Progenitor cell of endocrine pancreas (in vitro differentiated cells): ENCODE data around the gene KHDC3L. TPM values are rescaled to one million over a fixed set of nuclear protein-coding genes. Genes with fewer than 3 reads are reported as not detected.

ENCODE experiments used
- DNase-seq: peaks from one replicate; pipeline ENCODE4 v3.0.0; 2021; ENCODE audit warnings: low spot score; ENCODE audit not compliant: unreplicated experiment
- H3K27ac Mint-ChIP-seq: 2 replicates; pipeline ENCODE4 v1.8.0; 2021; ENCODE audit warnings: mild to moderate bottlenecking, moderate library complexity, mixed read lengths
- H3K27me3 Mint-ChIP-seq: 2 replicates; pipeline ENCODE4 v1.8.0; 2021; ENCODE audit warnings: mixed read lengths
- H3K36me3 Mint-ChIP-seq: 2 replicates; pipeline ENCODE4 v1.8.0; 2022; ENCODE audit warnings: mixed read lengths; ENCODE audit not compliant: insufficient read depth
- H3K4me1 Mint-ChIP-seq: 2 replicates; pipeline ENCODE4 v1.8.0; 2021; ENCODE audit warnings: low read depth, mixed read lengths
- H3K4me3 Mint-ChIP-seq: 2 replicates; pipeline ENCODE4 v1.8.0; 2021; ENCODE audit warnings: low read depth, mild to moderate bottlenecking, moderate library complexity, mixed read lengths
- H3K9me3 Mint-ChIP-seq: 2 replicates; pipeline ENCODE4 v1.8.0; 2021; ENCODE audit warnings: low read depth, mixed read lengths
- total RNA-seq: library from RNA; stranded (reverse); gene quantifications from 2 replicates; pipeline ENCODE4 v1.2.1, GENCODE V29; 2021
- TF ChIP-seq, protein P1 (sequence below): fragments of 200-600 bp; sonication (generic); IDR thresholded peaks from one replicate; pipeline ENCODE4 v1.5.0; 2021; ENCODE audit warnings: antibody characterized with exemption, mild to moderate bottlenecking; ENCODE audit not compliant: unreplicated experiment

Gene KHDC3L
- total RNA-seq, 1 donor from 2014 or later: not detected

- TF ChIP-seq, protein P1, sequence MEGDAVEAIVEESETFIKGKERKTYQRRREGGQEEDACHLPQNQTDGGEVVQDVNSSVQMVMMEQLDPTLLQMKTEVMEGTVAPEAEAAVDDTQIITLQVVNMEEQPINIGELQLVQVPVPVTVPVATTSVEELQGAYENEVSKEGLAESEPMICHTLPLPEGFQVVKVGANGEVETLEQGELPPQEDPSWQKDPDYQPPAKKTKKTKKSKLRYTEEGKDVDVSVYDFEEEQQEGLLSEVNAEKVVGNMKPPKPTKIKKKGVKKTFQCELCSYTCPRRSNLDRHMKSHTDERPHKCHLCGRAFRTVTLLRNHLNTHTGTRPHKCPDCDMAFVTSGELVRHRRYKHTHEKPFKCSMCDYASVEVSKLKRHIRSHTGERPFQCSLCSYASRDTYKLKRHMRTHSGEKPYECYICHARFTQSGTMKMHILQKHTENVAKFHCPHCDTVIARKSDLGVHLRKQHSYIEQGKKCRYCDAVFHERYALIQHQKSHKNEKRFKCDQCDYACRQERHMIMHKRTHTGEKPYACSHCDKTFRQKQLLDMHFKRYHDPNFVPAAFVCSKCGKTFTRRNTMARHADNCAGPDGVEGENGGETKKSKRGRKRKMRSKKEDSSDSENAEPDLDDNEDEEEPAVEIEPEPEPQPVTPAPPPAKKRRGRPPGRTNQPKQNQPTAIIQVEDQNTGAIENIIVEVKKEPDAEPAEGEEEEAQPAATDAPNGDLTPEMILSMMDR: no peak
- H3K27ac Mint-ChIP-seq: no peak overlapping the region
- no peaks in the 10 kb centered on the region for H3K36me3 Mint-ChIP-seq
- H3K9me3 Mint-ChIP-seq: peaks cover 5% of the 10 kb centered on the region
- DNase-seq: no peak
- peaks cover 4% of the 10 kb centered on the region for H3K27me3 Mint-ChIP-seq
- H3K4me1 Mint-ChIP-seq: no peaks in the 10 kb centered on the region
- no peak overlapping the region for H3K4me3 Mint-ChIP-seq
These were observed 6.7 kb downstream of the KHDC3L start for GRCh38 chr6:73369157-73369556.

DNA sequence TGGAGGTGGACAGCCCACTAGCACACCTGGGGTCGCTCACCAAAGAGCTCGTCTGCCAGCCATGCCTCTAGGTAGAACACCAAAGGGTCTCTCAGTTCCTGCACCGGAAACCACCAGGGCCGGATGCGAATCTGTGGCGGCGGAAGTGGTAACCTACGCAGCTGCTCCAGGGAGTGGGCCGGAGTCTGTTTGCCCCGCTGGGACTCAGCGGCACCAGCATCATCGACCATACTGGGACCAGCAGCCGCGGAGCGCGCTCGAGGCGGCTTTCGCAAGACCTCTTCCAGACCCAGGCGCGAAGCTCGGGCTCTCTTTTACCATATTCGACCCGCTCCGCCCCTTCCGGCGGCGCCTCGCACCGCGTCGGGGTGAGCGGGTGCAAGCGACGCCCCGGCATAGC, 7.1 kb downstream of the KHDC3L start, which contains the start of gene OOEP:
OOEP (minus strand) TSS at position 335 of the 400 bp plus-strand sequence; CDS start at position 230, 105 bp downstream.
- Mint-ChIP-seq H3K36me3 (no peaks in the 10 kb centered on the region), H3K4me3 (no peak within 1 kb of the TSS), H3K4me1 (no peaks in the 10 kb centered on the region), H3K27me3 (peaks cover 4% of the 10 kb centered on the region), H3K9me3 (peaks cover 5% of the 10 kb centered on the region), H3K27ac (no peak within 1 kb of the TSS)
- TF ChIP-seq, protein P1: no peak
- DNase-seq: no peak

GRCh38 chr6:73371984-73372383, 9.5 kb downstream of the KHDC3L start:
- Mint-ChIP-seq H3K27ac (no peak overlapping the region), H3K27me3 (peaks cover 4% of the 10 kb centered on the region), H3K4me1 (no peaks in the 10 kb centered on the region), H3K36me3 (no peaks in the 10 kb centered on the region), H3K9me3 (peaks cover 5% of the 10 kb centered on the region), H3K4me3 (no peak overlapping the region)
- TF ChIP-seq, protein P1: no peak
- DNase-seq: no peak

- TF ChIP-seq, protein P1: no peak
- no peak overlapping the region for H3K4me3 Mint-ChIP-seq
These were observed 10.1 kb downstream of the KHDC3L start for GRCh38 chr6:73372516-73372915.

GRCh38 chr6:73375216-73375615, 12.8 kb downstream of the KHDC3L start:
- no peak for DNase-seq
- no peaks in the 10 kb centered on the region for H3K4me1 Mint-ChIP-seq
- H3K27ac Mint-ChIP-seq: no peak overlapping the region
- H3K27me3 Mint-ChIP-seq: no peaks in the 10 kb centered on the region
- TF ChIP-seq, protein P1: no peak
- H3K4me3 Mint-ChIP-seq: no peak overlapping the region
- H3K9me3 Mint-ChIP-seq: peaks cover 1% of the 10 kb centered on the region
- no peaks in the 10 kb centered on the region for H3K36me3 Mint-ChIP-seq

More at GRCh38 chr6:73372516-73372915, 10.1 kb downstream of the KHDC3L start:
- Mint-ChIP-seq H3K36me3 (no peaks in the 10 kb centered on the region), H3K27ac (no peak overlapping the region), H3K27me3 (peaks cover 4% of the 10 kb centered on the region), H3K4me1 (no peaks in the 10 kb centered on the region), H3K9me3 (peaks cover 5% of the 10 kb centered on the region)
- no peak for DNase-seq
